ENCODE data around the gene TMPRSS11E. TPM values are rescaled to one million over a fixed set of nuclear protein-coding genes. Genes with fewer than 3 reads are reported as not detected.
"Not testable (repeated sequence)": the region's sequence is repeated elsewhere in the genome, so short reads cannot be mapped to it uniquely, and the experiment has no call there.

The TMPRSS11E gene
- total RNA-seq, 4 donors from 2014 or later = not detected

- ATAC-seq = no peak
- in situ Hi-C loops (cut with MboI; ENCODE audit: low sequenced_read_pairs in 4 of 4) (loop anchor here in 1 of 4 donors (5.0 kb wide), 1 partner anchor 133 kb away; no protein-coding TSS in a partner anchor), intact Hi-C loops (cut with DNase I; ENCODE audit: low total_unique reads) (no loop called here)
- no peak for DNase-seq
- Histone ChIP-seq H3K9me3 (no peaks in the 10 kb centered on the region), H3K36me3 (no peaks in the 10 kb centered on the region), H3K4me1 (no peaks in the 10 kb centered on the region), H3K4me3 (no peak overlapping the region), H3K27me3 (no peaks in the 10 kb centered on the region), H3K27ac (no peak overlapping the region)
- TF ChIP-seq CTCF (IDR thresholded peaks at IDR 0.05 in 4 of 5, conservative IDR thresholded peaks at IDR 0.05 in 1 of 5) = no peak
- no peak for TF ChIP-seq POLR2A (IDR thresholded peaks at IDR 0.05)
Observed at GRCh38 chr4:68494688-68495087, 47.4 kb downstream of the TMPRSS11E start.

- H3K4me3 ChIP-seq = no peak overlapping the region
- intact Hi-C loops (cut with DNase I; ENCODE audit: low total_unique reads) = no loop called here
- no peaks in the 10 kb centered on the region for H3K36me3 ChIP-seq
- DNase-seq (peak in 1 of 2 donors; percentile 13), ATAC-seq (no peak)
- TF ChIP-seq CTCF (IDR thresholded peaks at IDR 0.05 in 4 of 5, conservative IDR thresholded peaks at IDR 0.05 in 1 of 5) = peak; percentile 13 to 66 (median 41)
- TF ChIP-seq POLR2A (IDR thresholded peaks at IDR 0.05) = no peak
- no peak overlapping the region for H3K27ac ChIP-seq
- no peaks in the 10 kb centered on the region for H3K9me3 ChIP-seq
- no peaks in the 10 kb centered on the region for H3K27me3 ChIP-seq
- no peaks in the 10 kb centered on the region for H3K4me1 ChIP-seq
- in situ Hi-C loops (cut with MboI; ENCODE audit: low sequenced_read_pairs in 4 of 4) = loop anchor here in 1 of 4 donors (5.0 kb wide), 1 partner anchor 129 kb away; no protein-coding TSS in a partner anchor
Observed at GRCh38 chr4:68498413-68499007, 51.2 kb downstream of the TMPRSS11E start.

- intact Hi-C loops (cut with DNase I; ENCODE audit: low total_unique reads) = no loop called here
Observed at GRCh38 chr4:68499021-68499420, 51.8 kb downstream of the TMPRSS11E start.

GRCh38 chr4:68503462-68503861 is 56.2 kb downstream of the TMPRSS11E start:
- H3K4me1 ChIP-seq, DNase-seq, ATAC-seq, H3K27me3 ChIP-seq, H3K4me3 ChIP-seq, H3K9me3 ChIP-seq, H3K27ac ChIP-seq, H3K36me3 ChIP-seq: not testable (repeated sequence)
- in situ Hi-C loops (cut with MboI; ENCODE audit: low sequenced_read_pairs in 4 of 4) (loop anchor here in 2 of 4 donors (5.0 to 10.0 kb wide), 2 partner anchors 129 to 131 kb away; no protein-coding TSS in a partner anchor), intact Hi-C loops (cut with DNase I; ENCODE audit: low total_unique reads) (loop anchor here (5.0 kb wide), 1 partner anchor 124 kb away; no protein-coding TSS in a partner anchor)

More at GRCh38 chr4:68499021-68499420, 51.8 kb downstream of the TMPRSS11E start:
- in situ Hi-C loops (cut with MboI; ENCODE audit: low sequenced_read_pairs in 4 of 4) = loop anchor here in 1 of 4 donors (5.0 kb wide), 1 partner anchor 128 kb away; no protein-coding TSS in a partner anchor
- Histone ChIP-seq H3K36me3 (no peaks in the 10 kb centered on the region), H3K4me1 (no peaks in the 10 kb centered on the region), H3K27ac (no peak overlapping the region), H3K9me3 (no peaks in the 10 kb centered on the region), H3K27me3 (no peaks in the 10 kb centered on the region), H3K4me3 (no peak overlapping the region)
- ATAC-seq (no peak), DNase-seq (no peak)
- no peak for TF ChIP-seq POLR2A (IDR thresholded peaks at IDR 0.05)
- TF ChIP-seq CTCF (IDR thresholded peaks at IDR 0.05 in 4 of 5, conservative IDR thresholded peaks at IDR 0.05 in 1 of 5) = no peak

- intact Hi-C loops (cut with DNase I; ENCODE audit: low total_unique reads) = loop anchor here (5.0 kb wide), 1 partner anchor 122 kb away; no protein-coding TSS in a partner anchor
Observed at GRCh38 chr4:68504836-68505235, 57.6 kb downstream of the TMPRSS11E start.

GRCh38 chr4:68505452-68505851 is 58.2 kb downstream of the TMPRSS11E start:
- ATAC-seq; H3K36me3 ChIP-seq; intact Hi-C loops (cut with DNase I; ENCODE audit: low total_unique reads); H3K4me1 ChIP-seq; DNase-seq; H3K27me3 ChIP-seq; H3K4me3 ChIP-seq; H3K9me3 ChIP-seq; H3K27ac ChIP-seq: not testable (repeated sequence)
- in situ Hi-C loops (cut with MboI; ENCODE audit: low sequenced_read_pairs in 4 of 4) = loop anchor here in 1 of 4 donors (10.0 kb wide), 1 partner anchor 129 kb away; no protein-coding TSS in a partner anchor

More at GRCh38 chr4:68504836-68505235, 57.6 kb downstream of the TMPRSS11E start:
- H3K4me1 ChIP-seq, H3K27ac ChIP-seq, H3K9me3 ChIP-seq, DNase-seq, H3K4me3 ChIP-seq, H3K27me3 ChIP-seq, H3K36me3 ChIP-seq, ATAC-seq: not testable (repeated sequence)
- in situ Hi-C loops (cut with MboI; ENCODE audit: low sequenced_read_pairs in 4 of 4) = loop anchor here in 2 of 4 donors (5.0 to 10.0 kb wide), 2 partner anchors 127 to 130 kb away; no protein-coding TSS in a partner anchor

Measured in gastrocnemius medialis (tissue), 4 donors.